Stromal cell of bone marrow (primary cell): ENCODE data around the gene GCGR.

ENCODE experiments used
- DNase-seq: peaks from one replicate; pipeline ENCODE4 v3.0.0-alpha.2; 2012; ENCODE audit warnings: low read depth

The GCGR gene

DNA sequence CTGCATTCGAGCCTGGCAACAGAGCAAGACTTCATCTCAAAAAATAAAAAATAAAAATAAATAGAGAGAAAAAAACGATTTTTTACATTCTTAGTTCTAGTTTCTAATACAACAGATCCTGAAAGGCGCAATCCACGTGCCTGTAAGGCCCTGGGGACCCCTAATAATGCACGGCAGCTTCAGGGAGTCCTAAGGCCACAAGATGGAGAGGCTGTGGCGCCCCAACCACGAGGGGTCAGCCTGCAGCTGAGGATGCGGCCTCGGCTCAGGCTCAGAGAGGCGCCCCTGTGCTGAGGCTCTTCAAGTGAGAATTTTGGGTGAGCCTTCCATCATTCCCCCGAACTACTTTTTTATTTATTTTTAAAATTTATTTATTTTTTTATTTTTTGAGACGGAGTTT is 45.5 kb downstream of the GCGR start:
- no peak for DNase-seq

DNA sequence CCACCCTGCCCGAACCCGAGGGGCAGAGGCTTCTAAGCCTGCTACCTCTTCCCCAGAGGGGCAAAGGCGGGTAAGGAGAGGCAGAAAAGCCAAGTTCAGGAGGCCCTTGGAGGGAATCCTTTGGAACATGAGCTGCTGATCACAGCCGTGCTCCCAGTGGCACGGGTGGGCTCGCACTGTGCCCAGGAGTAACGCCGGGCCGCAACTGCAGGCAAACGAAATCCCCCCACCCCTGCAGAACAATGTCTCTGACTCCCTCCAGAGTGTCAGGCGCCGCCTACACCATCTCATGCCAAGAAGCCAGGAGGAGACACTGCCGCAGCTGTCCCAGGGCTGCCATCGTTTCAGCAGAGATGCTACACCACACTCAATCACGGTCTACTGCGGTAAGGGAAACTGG is 47.5 kb downstream of the GCGR start:
- DNase-seq, result no peak

- DNase-seq, result no peak
These were observed 48.3 kb downstream of the GCGR start for GRCh38 chr17:81852237-81852636.

GRCh38 chr17:81854974-81855774 is 51.2 kb downstream of the GCGR start:
- no peak for DNase-seq

DNA sequence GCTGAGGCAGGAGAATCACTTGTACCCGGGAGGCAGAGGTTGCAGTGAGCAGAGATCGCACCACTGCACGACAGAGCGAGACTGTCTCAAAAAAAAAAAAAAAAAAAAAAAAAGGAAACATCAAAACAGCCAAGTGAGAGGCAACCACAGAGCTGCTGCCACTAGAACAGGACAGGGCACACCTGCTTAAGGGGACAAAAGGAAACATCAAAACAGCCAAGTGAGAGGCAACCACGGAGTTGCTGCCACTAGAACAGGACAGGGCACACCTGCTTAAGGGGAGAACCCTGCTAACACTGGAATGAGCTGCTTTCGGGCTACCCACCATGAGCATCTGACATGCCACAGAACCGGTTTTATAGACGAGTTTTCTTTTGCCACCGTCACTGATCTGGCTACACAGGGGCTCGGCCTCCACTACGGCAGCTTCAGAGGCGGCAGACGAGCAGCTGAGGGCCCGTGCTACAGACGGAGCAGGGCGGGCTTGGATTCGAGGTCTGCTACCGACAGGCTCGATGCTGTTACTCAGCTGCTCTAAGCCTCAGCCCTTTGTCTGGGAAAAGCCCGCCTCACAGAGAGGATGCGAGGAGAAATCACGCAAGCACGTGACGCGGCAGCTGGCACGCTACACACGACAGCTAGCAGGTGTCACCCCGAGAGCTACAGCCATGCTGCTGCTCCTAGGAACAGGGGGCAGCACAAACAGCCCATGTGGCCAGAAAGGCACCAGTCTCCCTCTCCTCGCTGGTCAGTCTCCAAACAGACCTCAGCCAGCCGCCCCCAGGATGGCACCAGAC is 54.4 kb downstream of the GCGR start:
- DNase-seq, result no peak

- DNase-seq, result no peak
These were observed 55.3 kb downstream of the GCGR start for GRCh38 chr17:81858967-81859905.

- DNase-seq, result no peak
These were observed 56.2 kb downstream of the GCGR start, which contains the start of gene P4HB for GRCh38 chr17:81859906-81860755. TSS of gene P4HB (minus strand) at chr17:81860535. CDS start at chr17:81860471, 64 bp downstream.

- DNase-seq, result peak; percentile 100
These were observed 57.0 kb downstream of the GCGR start for GRCh38 chr17:81860756-81861568.

DNA sequence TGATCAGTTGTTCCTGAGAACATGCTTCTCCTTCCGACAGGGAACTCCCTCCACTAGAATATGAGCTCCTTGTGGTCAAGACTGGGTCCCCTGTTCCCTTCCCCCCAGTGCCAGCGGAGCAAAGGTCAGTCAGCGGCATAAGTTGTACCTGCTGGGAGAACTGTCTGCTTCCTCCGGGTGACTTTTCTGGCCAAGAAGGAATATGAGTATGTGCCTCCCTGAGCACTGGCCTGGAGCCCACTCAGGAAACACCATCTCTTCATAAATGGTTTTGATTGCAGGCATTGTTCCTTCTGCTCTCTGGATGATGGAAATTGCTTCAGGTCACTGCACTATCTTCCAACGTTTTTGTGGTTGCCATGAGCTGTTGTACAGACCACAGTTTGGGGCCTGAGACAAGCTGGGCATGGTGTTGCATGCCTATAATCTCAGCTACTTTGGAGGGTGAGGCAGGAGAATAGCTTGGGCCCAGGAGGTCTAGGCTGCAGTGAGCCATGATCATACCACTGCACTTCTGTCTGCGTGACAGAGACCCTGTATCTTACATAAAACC is 59.2 kb downstream of the GCGR start:
- DNase-seq, result no peak
